NB4 (cell line): ENCODE measurements around the gene TPST1.

ENCODE experiments used
- CTCF ChIP-seq: IDR thresholded peaks from one replicate; pipeline ENCODE4 v1.5.1; 2012; ENCODE audit warnings: low read depth, low read length
- MYC ChIP-seq: IDR thresholded peaks from 2 replicates; pipeline ENCODE4 v1.6.1; 2011; ENCODE audit warnings: low read depth, low read length
- POLR2A ChIP-seq: IDR thresholded peaks from 2 replicates; pipeline ENCODE4 v1.6.1; 2011; ENCODE audit warnings: mild to moderate bottlenecking; ENCODE audit not compliant: insufficient read length; ENCODE audit errors: extremely low read depth
- TF ChIP-seq, protein P1 (sequence below): IDR thresholded peaks from 2 replicates; pipeline ENCODE4 v1.6.1; 2011; ENCODE audit warnings: low read depth, low read length

- TF ChIP-seq CTCF (no peak), POLR2A (no peak), MYC (peak; percentile 47; the same call in 1 of the 2 replicates)
- TF ChIP-seq, protein P1, sequence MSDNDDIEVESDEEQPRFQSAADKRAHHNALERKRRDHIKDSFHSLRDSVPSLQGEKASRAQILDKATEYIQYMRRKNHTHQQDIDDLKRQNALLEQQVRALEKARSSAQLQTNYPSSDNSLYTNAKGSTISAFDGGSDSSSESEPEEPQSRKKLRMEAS, result peak; percentile 62
Observed at GRCh38 chr7:66301737-66302136, 96.6 kb downstream of the TPST1 start.
